ENCODE measurements around the gene WASF2.

DNA sequence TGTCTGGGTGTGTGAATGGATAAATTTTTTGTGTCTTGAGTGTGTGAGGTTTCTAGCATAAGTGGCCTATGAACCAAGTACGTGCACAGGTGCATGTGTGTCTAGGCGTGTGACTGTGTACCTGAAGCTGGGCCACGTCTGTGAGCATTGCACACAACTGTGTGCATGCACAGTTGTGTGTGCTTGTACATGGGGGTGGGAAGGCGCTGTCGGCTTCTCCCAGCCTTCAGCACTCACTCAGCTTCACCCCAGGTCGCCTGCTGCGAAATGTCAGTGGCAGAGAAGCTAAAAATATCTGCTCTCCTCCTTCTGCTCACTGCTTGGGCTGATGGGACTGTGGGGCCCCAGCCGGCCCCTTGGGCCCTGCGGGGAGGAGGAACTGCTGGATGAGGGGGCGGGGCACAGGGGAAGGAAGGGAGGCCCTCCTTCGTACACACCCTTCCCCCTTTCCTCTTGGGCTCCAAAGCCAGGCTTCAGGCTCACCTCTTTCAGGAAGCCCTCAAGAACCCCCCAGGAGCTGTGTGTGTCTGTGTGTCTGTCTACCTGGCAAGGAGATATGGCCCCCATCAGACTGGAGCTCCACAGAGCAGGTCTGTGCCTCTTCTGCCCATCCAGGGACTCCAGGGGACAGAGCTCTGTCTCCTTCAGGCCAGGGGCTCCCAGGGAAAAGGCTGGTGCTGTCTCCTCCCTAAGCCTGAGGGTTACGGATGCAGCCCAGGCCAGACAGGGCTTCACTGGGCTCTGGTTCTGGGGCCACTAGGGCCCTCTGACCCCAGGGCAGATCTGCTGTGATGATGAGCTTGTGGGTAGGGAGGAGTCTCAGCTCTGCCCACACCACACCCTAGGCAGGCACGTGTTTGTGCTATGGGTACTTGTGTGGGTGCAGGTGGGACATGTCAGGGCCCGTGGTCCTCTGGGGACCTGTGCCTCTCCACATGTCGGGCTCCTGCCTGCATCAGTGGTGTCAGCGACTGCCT lies 35.6 kb upstream of the WASF2 start:
- TF ChIP-seq, protein P1, sequence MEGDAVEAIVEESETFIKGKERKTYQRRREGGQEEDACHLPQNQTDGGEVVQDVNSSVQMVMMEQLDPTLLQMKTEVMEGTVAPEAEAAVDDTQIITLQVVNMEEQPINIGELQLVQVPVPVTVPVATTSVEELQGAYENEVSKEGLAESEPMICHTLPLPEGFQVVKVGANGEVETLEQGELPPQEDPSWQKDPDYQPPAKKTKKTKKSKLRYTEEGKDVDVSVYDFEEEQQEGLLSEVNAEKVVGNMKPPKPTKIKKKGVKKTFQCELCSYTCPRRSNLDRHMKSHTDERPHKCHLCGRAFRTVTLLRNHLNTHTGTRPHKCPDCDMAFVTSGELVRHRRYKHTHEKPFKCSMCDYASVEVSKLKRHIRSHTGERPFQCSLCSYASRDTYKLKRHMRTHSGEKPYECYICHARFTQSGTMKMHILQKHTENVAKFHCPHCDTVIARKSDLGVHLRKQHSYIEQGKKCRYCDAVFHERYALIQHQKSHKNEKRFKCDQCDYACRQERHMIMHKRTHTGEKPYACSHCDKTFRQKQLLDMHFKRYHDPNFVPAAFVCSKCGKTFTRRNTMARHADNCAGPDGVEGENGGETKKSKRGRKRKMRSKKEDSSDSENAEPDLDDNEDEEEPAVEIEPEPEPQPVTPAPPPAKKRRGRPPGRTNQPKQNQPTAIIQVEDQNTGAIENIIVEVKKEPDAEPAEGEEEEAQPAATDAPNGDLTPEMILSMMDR (IDR thresholded peaks at IDR 0.05), result no peak
- TF ChIP-seq ZFX (IDR thresholded peaks at IDR 0.05; ENCODE audit: borderline replicate concordance), result no peak
